Uterus (tissue), 2 donors: ENCODE data around the gene NAA38.

Experiments
- POLR2A ChIP-seq, 2 donors: fragments of 450-650 bp; IDR thresholded peaks; one replicate each; pipeline ENCODE4 v1.6.1; 2016; ENCODE audit warnings: antibody characterized with exemption in 2 of 2, mild to moderate bottlenecking in 1 of 2, moderate library complexity in 1 of 2
- TF ChIP-seq, protein P1 (sequence below), 4 experiments: fragments of 200-600 bp in 2 of 4; fragments of 450-650 bp in 2 of 4; sonication (generic) in 2 of 4; IDR thresholded peaks; one replicate each; pipeline ENCODE4 v1.5.1; 2016 to 2019; ENCODE audit warnings: antibody characterized with exemption in 4 of 4, mild to moderate bottlenecking in 2 of 4, moderate library complexity in 1 of 4

DNA sequence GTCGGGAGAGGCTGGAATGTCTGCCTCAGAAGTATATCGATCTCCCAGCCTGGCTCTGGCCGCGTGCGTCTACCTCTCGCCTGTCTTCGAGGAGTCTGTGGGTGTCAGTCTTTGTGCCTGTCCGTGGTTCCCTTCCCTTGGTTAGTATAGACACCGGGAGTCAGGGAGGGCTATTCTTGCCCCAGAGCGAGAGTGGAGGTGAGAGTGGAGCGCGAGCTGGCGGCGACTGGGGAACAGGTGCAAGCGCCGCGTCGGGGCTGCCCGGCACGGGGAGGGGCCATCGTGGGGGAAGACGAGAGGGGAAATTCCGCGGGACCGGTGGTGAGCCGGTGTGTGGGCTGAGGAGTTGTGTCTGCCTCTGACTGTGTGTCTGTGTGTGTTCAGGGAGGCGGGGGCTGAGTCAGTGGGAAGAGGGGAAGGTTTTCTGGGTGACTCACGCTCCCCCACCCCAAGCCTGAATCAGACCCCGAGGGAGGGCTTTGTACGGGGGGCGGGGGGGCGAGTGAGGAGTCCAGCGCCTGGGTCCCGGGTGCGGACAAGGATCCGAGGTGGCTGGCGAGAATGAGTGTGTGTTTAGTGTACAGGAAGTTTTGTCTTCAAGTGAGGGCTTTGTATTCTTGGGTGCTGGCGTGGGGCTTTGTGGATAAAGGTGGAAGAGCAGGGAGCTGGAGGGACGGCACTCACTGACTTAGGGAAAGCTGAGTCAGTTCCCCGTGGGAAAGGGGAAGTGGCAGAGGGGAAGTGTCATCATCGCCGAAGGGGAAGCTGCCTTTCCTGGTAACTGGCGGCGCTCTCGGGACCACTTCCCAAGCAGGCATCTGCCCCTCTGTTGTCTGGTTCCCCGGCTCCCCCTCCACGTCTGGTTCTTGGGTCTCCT lies 14.7 kb downstream of the NAA38 start:
- peak; percentile 43 to 63 for TF ChIP-seq POLR2A (IDR thresholded peaks at IDR 0.05)
- TF ChIP-seq, protein P1, sequence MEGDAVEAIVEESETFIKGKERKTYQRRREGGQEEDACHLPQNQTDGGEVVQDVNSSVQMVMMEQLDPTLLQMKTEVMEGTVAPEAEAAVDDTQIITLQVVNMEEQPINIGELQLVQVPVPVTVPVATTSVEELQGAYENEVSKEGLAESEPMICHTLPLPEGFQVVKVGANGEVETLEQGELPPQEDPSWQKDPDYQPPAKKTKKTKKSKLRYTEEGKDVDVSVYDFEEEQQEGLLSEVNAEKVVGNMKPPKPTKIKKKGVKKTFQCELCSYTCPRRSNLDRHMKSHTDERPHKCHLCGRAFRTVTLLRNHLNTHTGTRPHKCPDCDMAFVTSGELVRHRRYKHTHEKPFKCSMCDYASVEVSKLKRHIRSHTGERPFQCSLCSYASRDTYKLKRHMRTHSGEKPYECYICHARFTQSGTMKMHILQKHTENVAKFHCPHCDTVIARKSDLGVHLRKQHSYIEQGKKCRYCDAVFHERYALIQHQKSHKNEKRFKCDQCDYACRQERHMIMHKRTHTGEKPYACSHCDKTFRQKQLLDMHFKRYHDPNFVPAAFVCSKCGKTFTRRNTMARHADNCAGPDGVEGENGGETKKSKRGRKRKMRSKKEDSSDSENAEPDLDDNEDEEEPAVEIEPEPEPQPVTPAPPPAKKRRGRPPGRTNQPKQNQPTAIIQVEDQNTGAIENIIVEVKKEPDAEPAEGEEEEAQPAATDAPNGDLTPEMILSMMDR (IDR thresholded peaks at IDR 0.05) = no peak
